ENCODE results near the gene KRTAP10-12.
A peak's percentile ranks its signal among the peaks of the same experiment; 100 is the strongest.

Gene KRTAP10-12

DNA sequence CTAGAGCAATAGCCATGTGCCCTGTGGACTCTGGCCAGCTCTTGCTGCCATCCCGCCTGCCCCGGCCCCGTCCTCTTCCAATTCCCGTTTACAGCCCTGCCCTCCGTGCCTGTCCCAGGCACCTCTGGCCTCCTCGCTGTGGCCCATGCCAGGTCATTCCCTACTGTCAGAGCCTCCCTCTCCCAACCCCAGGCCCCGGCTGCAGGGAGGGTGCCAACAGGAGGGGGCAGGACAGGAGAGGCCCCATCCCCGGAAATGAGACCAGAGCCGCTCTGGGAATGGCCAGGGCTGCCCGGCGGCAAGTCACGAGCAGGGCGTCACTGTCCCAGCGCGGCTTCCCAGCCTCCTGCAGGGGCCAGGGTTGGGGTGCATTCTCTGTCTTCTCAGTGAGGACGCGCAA lies 37.9 kb downstream of the KRTAP10-12 start:
- DNase-seq = no peak

DNA sequence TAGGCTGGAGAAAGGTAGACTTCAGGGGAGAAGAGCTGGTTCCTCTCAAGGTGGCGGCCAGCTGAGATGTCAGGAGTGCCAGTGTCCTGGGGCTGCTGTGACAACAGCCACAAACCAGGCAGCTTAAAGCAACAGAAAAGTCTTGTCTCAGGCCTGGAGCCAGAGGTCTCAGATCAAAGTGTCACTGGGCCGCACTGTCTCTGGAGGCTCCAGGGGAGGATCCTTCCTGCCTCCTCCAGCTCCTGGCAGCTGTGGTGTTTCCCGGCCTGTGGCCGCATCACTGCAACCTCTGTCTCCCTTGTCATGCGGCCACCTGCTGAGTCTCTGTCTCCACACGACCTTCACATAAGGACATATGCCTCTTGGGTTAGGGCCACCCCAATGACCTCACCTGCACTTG lies 38.8 kb downstream of the KRTAP10-12 start:
- DNase-seq = no peak

DNA sequence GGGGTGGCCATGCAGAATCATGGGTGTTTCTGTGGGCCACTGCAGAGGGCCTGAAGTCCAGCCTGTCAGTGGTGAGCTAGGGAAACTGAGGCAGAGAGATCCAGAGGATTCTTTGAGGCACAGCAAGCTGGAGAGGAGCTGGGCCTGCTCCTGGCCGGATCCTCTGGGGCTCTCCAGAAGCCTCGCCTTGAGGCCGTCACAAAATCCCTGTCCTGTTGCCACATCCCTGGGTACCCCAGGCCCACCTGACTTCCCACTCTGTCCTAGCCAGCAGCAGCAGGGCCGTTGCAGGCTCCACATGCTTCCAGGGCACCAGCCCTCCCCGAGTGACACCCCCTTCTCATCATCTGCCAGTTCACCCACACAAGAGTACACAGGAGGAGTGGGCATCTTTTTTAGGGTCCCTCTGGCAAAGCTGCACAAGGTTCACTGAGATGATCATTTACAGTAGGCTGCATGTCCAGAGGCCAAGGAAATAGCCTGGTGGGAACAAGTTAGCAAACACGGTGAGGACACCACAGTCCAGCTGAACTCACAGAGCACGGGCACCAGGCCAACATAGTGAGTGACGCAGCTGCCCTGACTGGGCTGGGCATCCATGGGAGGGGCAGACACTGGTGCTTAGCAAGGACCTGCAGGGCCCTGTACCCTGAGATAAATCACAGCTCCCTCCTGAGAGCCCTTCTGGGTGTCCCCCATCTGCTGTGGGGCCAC lies 39.5 kb downstream of the KRTAP10-12 start:
- no peak for DNase-seq

DNA sequence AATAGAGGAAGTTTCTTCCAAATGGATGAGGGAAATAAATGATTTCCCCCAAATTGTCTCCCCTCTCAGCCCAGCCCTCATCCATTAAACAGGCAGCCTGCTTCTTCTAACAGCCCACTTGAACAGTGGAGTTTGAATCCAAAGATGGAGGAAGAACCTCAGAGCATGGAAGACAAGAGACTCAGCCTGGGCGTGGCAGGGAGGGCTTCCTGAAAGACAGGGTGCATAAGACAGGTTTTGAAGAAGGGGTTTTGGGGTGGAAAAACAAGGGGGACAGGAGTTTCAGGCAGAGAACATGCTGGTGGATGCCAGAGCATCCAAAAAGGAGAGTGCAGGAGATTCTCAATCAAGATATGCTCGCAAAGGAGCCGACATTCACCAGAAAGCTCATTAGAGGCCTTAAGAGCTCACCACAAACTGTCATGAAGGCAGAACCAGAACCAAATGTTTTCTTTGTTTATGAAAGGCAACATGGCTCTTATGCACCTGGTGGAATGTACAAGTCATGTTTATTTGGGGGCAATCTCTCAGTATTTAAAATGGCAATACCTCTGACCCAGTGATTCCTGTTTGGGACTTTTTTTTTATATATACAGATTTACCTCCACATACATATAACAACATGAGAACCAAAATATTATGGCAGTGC lies 40.9 kb downstream of the KRTAP10-12 start:
- peak; percentile 10 for DNase-seq

DNA sequence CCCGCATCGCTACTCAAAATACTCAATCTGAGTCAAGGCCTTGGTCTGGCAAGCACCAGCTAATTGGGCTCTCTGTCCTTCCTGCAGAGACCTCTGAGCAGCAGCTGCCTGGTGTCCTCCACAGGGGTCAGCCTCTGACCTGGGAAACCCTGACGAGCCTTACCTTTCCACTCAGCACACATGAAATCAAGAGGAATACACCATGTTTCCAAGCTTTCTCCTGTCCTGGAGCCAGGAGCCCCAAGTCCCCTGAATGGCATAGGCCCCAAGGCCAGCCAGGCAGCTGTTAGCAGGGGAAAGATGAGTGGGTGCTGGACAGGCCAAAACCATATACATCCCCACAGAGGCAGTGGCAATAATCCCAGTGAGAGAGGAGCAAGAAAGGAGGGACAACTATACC lies 41.6 kb downstream of the KRTAP10-12 start:
- DNase-seq = no peak

DNA sequence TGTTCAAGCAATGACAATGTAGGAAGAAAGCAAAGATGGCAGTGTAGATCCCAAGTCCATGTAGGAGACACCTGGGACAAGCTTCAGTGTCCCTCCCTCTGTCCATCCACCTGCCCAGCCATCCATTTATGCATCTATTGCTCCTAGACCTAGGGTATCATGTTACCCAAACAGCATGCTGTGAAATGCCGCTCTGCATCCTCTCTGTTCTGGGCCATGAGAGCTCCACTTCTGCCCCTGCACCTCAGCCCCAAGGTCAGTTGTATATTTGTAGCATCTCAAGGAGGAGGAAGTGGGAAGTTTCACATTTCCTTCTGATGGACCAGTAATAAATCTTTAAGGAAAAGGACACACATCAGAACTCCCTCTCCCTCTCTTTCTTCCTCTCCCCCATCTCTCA lies 42.3 kb downstream of the KRTAP10-12 start:
- no peak for DNase-seq

DNA sequence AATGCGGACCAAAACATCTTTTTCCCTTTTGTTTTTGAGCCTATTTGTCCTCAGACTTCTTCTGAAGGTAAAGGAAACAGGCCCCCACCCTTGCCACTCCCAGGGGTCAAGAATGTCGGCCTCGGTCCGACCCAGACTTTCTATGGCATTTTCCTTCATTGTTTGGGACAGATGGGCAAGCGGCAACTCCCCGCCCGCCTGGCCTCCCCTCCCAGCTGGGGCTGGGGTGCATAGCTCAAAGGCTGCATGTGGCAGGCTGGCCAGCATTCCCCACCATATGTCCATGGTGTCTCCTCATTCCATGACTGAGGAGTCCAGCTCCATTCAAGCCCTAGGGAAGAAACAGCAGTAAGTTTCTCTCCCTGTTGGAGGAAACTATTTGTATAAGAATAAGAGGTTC lies 43.8 kb downstream of the KRTAP10-12 start:
- DNase-seq = no peak

DNA sequence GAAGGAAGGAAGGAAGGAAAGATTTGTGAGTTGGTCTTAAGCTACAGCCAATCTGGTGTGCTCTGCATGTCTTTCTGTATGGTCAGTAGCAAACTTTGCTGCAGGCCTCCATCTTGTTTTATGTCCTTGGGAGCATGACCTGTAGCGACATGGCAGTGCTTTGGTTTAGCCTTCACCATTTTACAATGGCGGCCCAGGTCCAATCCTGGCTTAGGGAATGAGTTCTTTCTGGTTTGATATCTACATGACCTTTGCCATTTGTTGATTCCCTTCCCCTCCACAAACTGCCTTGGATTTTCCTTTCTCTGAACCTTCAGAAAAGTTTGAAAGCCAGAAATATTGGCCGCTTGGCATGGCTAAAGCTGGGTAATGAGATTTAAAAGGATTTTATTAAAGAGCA lies 44.9 kb downstream of the KRTAP10-12 start:
- no peak for DNase-seq

DNA sequence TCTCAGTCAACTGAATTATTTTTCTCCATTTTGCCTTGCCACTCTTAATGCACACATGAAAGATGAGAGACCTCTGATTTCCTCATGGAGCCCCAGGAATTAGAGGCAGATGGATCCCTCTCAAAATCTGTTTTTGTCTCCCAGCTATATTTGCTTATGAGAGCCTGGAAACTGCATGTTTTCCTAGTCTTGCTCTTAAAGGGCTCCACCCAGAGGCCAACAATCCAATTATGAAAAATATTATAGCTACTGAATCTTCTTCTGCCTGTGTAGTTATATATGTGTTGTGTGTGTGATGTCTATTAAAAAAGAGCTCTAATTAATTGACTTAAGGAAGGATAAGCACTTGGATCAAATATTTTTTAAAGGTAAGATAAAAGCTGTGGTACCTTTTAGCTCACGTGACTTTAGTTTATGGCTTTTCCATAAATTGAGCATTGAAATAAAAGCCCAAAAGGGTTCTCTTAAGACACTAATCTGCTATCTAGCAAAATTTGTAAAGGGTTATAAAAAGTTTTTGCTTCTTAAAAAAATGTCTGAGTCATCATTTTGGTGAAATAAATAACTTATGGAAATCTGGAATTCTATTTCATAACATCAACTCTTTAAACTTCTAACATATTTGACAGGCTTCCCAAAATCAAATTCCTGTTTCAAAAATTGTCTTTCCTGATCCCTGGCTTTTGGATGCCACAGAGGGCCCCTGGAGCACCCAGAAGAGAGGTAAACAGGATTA lies 45.6 kb downstream of the KRTAP10-12 start:
- no peak for DNase-seq
